Kidney epithelial cell (primary cell): Measurements from ENCODE around the gene PLXNA4. TPM values are rescaled to one million over a fixed set of nuclear protein-coding genes. Genes with fewer than 3 reads are reported as not detected.

ENCODE experiments used
- DNase-seq: peaks from one replicate; pipeline ENCODE4 v3.0.0-alpha.2; 2010; ENCODE audit warnings: low read depth
- H3K27me3 ChIP-seq: 2 replicates; pipeline ENCODE4 v1.6.0; 2011; ENCODE audit warnings: low read length; ENCODE audit not compliant: control insufficient read depth, insufficient read depth
- H3K36me3 ChIP-seq: 2 replicates; pipeline ENCODE4 v1.5.1; 2011; ENCODE audit warnings: low read length; ENCODE audit not compliant: control insufficient read depth, insufficient read depth
- H3K4me3 ChIP-seq: 2 replicates; pipeline ENCODE4 v1.5.1; 2011; ENCODE audit warnings: low read depth, mild to moderate bottlenecking, control low read depth, low read length
- CTCF ChIP-seq: IDR thresholded peaks from 2 replicates; pipeline ENCODE4 v1.5.1; 2011; ENCODE audit warnings: mild to moderate bottlenecking, moderate library complexity, low read length, control low read depth, inconsistent platforms; ENCODE audit not compliant: insufficient read depth, poor library complexity, severe bottlenecking
- total RNA-seq: library from RNA; depleted of rRNA; stranded (reverse); fragments of >200 nt; gene quantifications from 2 replicates; pipeline ENCODE4 v1.2.3, GENCODE V29; 2015

The PLXNA4 gene
- total RNA-seq, 1 donor from 2014 or later: 5.9 TPM

- DNase-seq: no peak
- no peaks in the 10 kb centered on the region for H3K36me3 ChIP-seq
- H3K27me3 ChIP-seq: no peaks in the 10 kb centered on the region
- H3K4me3 ChIP-seq: no peak overlapping the region
- no peak for TF ChIP-seq CTCF
These were observed 359.3 kb downstream of the PLXNA4 start for GRCh38 chr7:132216847-132217525.

GRCh38 chr7:132214452-132214851 lies 361.8 kb downstream of the PLXNA4 start:
- H3K27me3 ChIP-seq: no peaks in the 10 kb centered on the region
- no peak for DNase-seq

GRCh38 chr7:132213583-132213982 lies 362.7 kb downstream of the PLXNA4 start:
- H3K4me3 ChIP-seq: no peak overlapping the region
- no peaks in the 10 kb centered on the region for H3K27me3 ChIP-seq
- no peaks in the 10 kb centered on the region for H3K36me3 ChIP-seq
- DNase-seq: no peak
- no peak for TF ChIP-seq CTCF

More at GRCh38 chr7:132214452-132214851, 361.8 kb downstream of the PLXNA4 start:
- no peak overlapping the region for H3K4me3 ChIP-seq
- TF ChIP-seq CTCF: no peak
- H3K36me3 ChIP-seq: no peaks in the 10 kb centered on the region

- no peaks in the 10 kb centered on the region for H3K36me3 ChIP-seq
- TF ChIP-seq CTCF: no peak
- no peaks in the 10 kb centered on the region for H3K27me3 ChIP-seq
- H3K4me3 ChIP-seq: no peak overlapping the region
- no peak for DNase-seq
These were observed 364.3 kb downstream of the PLXNA4 start for GRCh38 chr7:132211971-132212370.

- Histone ChIP-seq H3K27me3 (no peaks in the 10 kb centered on the region), H3K36me3 (no peaks in the 10 kb centered on the region), H3K4me3 (no peak overlapping the region)
- no peak for DNase-seq
- no peak for TF ChIP-seq CTCF
These were observed 365.4 kb downstream of the PLXNA4 start for GRCh38 chr7:132210821-132211220.

- H3K4me3 ChIP-seq: no peak overlapping the region
- no peak for TF ChIP-seq CTCF
- no peaks in the 10 kb centered on the region for H3K36me3 ChIP-seq
- DNase-seq: no peak
- no peaks in the 10 kb centered on the region for H3K27me3 ChIP-seq
These were observed 368.5 kb downstream of the PLXNA4 start for GRCh38 chr7:132207782-132208181.
